Common myeloid progenitor, CD34-positive (primary cell): ENCODE results near the gene PAPOLB.

Experiments used
- CTCF ChIA-PET: fragments of 350-600 bp; sonication (Branson Sonifier 250); formaldehyde crosslinking; loops from one replicate; lab custom pipeline; 2021; ENCODE audit warnings: antibody characterized with exemption; lab: Charles Lee
- POLR2A ChIA-PET: fragments of 350-600 bp; sonication (Branson Sonifier 250); formaldehyde crosslinking; loops from one replicate; lab custom pipeline; 2021; ENCODE audit warnings: antibody characterized with exemption; lab: Charles Lee
- DNase-seq, 3 donors: peaks; one replicate each; pipeline versions ENCODE4 v3.0.0 to v3.0.0-alpha.2; 2013
- H3K27ac ChIP-seq, 2 experiments: 1 replicate in 1 of 2; 2 replicates in 1 of 2; pipeline ENCODE4 v1.7.0; 2013; ENCODE audit warnings: inconsistent platforms in 2 of 2, low read length in 2 of 2, mild to moderate bottlenecking in 2 of 2, low read depth in 1 of 2, moderate library complexity in 1 of 2; ENCODE audit not compliant: severe bottlenecking in 2 of 2, insufficient read depth in 1 of 2, poor library complexity in 1 of 2
- H3K27me3 ChIP-seq, 5 experiments: replicated peaks in 2 of 5; 1 replicate in 3 of 5; 2 replicates in 2 of 5; pipeline versions ENCODE4 v1.6.1 to v1.7.0; 2013; ENCODE audit warnings: low read length in 4 of 5, mild to moderate bottlenecking in 2 of 5, moderate library complexity in 2 of 5, inconsistent platforms in 1 of 5; ENCODE audit not compliant: insufficient read depth in 5 of 5, control insufficient read depth in 4 of 5
- H3K36me3 ChIP-seq, 4 experiments: 1 replicate in 2 of 4; 2 replicates in 2 of 4; pipeline versions ENCODE4 v1.6.1 to v1.7.0; 2013; ENCODE audit warnings: low read length in 3 of 4, control low read depth in 1 of 4, mild to moderate bottlenecking in 1 of 4; ENCODE audit not compliant: control insufficient read depth in 4 of 4, insufficient read depth in 4 of 4
- H3K4me1 ChIP-seq, 4 experiments: 1 replicate in 3 of 4; 2 replicates in 1 of 4; pipeline versions ENCODE4 v1.6.1 to v1.7.1; 2013; ENCODE audit warnings: low read length in 3 of 4, mild to moderate bottlenecking in 3 of 4, control low read depth in 1 of 4, inconsistent platforms in 1 of 4, moderate library complexity in 1 of 4; ENCODE audit not compliant: control insufficient read depth in 4 of 4, insufficient read depth in 4 of 4; ENCODE audit errors: control extremely low read depth in 1 of 4
- H3K4me3 ChIP-seq, 7 experiments: 1 replicate in 4 of 7; 2 replicates in 3 of 7; pipeline versions ENCODE4 v1.5.1 to v1.7.0; 2013; ENCODE audit warnings: mild to moderate bottlenecking in 7 of 7, low read length in 6 of 7, moderate library complexity in 6 of 7, inconsistent platforms in 2 of 7, low read depth in 2 of 7, control low read depth in 1 of 7; ENCODE audit not compliant: insufficient read depth in 4 of 7, control insufficient read depth in 1 of 7; ENCODE audit errors: extremely low read depth in 1 of 7
- H3K9me3 ChIP-seq, 5 experiments: 1 replicate in 4 of 5; 2 replicates in 1 of 5; pipeline versions ENCODE4 v1.6.1 to v1.7.1; 2013; ENCODE audit warnings: low read length in 4 of 5, mild to moderate bottlenecking in 2 of 5, inconsistent platforms in 1 of 5, low read depth in 1 of 5, moderate library complexity in 1 of 5; ENCODE audit not compliant: control insufficient read depth in 4 of 5, insufficient read depth in 2 of 5; ENCODE audit errors: control extremely low read depth in 1 of 5
- WGBS: methylation state at CpG from one replicate; pipeline ENCODE4 v1.1.5; 2013; ENCODE audit not compliant: insufficient coverage; 5-methylcytosine and 5-hydroxymethylcytosine counted together

PAPOLB gene

GRCh38 chr7:4808565-4808964, 53.3 kb downstream of the PAPOLB start:
- Histone ChIP-seq H3K36me3 (no peaks in the 10 kb centered on the region), H3K9me3 (no peaks in the 10 kb centered on the region), H3K4me3 (peak overlapping the region in 3 of 7 experiments; percentile 52 to 69 (median 56)), H3K27ac (no peak overlapping the region), H3K4me1 (peaks cover 0 to 34% (median 20%) of the 10 kb centered on the region in 4 experiments), H3K27me3 (no peaks in the 10 kb centered on the region)
- 93% methylated on average over 20 of the region's 37 CpGs for WGBS
- ChIA-PET POLR2A (interaction anchor here (1.1 kb wide), 1 partner anchor 33 kb away, joined by 3 read pairs; the partner anchor contains the start of gene AP5Z1), CTCF (interaction anchor here (1.0 to 5.0 kb wide), 4 partner anchors 9 to 165 kb away, joined by 3 to 17 read pairs (median 10); no protein-coding TSS in a partner anchor)
- DNase-seq: no peak

DNA sequence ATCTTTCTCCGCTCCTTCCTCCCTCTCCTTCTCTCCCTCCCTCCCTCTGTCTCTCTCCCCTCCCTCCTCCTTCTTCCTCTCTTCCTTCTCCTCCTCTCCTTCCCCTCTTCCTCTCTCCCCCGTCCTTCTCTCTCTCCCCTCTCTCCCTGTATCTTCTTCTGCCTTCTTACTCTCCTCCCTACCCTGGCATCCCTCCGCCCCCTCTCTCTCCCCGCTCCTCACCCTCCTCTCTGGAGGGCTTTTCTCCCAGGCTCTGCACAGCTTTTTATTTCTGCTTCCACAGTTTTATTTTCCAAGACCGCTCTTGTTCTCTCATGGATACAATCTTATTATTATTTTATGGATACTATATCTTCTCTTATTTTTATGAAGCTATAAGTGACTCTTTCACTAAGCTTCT, 53.8 kb downstream of the PAPOLB start:
- H3K4me3 ChIP-seq: peak overlapping the region in 1 of 7 experiments; percentile 16
- POLR2A ChIA-PET: interaction anchor here (1.1 to 1.6 kb wide), 2 partner anchors 16 to 33 kb away, joined by 3 to 5 read pairs; partner anchors contain the start of gene AP5Z1
- H3K27ac ChIP-seq: no peak overlapping the region
- DNase-seq: no peak
- no peaks in the 10 kb centered on the region for H3K9me3 ChIP-seq
- 35% methylated on average over 3 of the region's 5 CpGs for WGBS
- no peaks in the 10 kb centered on the region for H3K27me3 ChIP-seq
- CTCF ChIA-PET: interaction anchor here (1.0 to 5.0 kb wide), 4 partner anchors 8 to 166 kb away, joined by 3 to 17 read pairs (median 10); no protein-coding TSS in a partner anchor
- H3K36me3 ChIP-seq: no peaks in the 10 kb centered on the region
- H3K4me1 ChIP-seq: peaks cover 0 to 31% (median 20%) of the 10 kb centered on the region in 4 experiments
